Panc1 (cell line): ENCODE data around the gene ZNF835.
A peak's percentile ranks its signal among the peaks of the same experiment; 100 is the strongest.

Experiments
- CTCF ChIP-seq: fragments of 450-650 bp; IDR thresholded peaks from 2 replicates; pipeline ENCODE4 v1.5.1; 2017; ENCODE audit warnings: mild to moderate bottlenecking
- POLR2AphosphoS5 ChIP-seq: IDR thresholded peaks from 2 replicates; pipeline ENCODE4 v1.6.1; 2012; ENCODE audit warnings: mild to moderate bottlenecking, low read depth, low read length, moderate library complexity
- REST ChIP-seq, 2 experiments: IDR thresholded peaks; 2 replicates each; pipeline ENCODE4 v1.6.1; 2011 to 2012; ENCODE audit warnings: low read depth in 2 of 2, control low read depth in 1 of 2, low read length in 1 of 2, mild to moderate bottlenecking in 1 of 2, moderate library complexity in 1 of 2; ENCODE audit not compliant: insufficient read depth in 1 of 2
- SIN3A ChIP-seq: IDR thresholded peaks from 2 replicates; pipeline ENCODE4 v1.6.1; 2012; ENCODE audit warnings: low read depth, mild to moderate bottlenecking, low read length, moderate library complexity, borderline replicate concordance; ENCODE audit not compliant: insufficient read depth
- TCF7L2 ChIP-seq: IDR thresholded peaks from 2 replicates; pipeline ENCODE4 v1.6.1; 2011; ENCODE audit warnings: mild to moderate bottlenecking, low read depth, low read length, inconsistent platforms

- TF ChIP-seq CTCF (no peak), SIN3A (no peak), REST (IDR thresholded peaks at IDR 0.05; ENCODE audit: insufficient read depth in 1 of 2, low read depth in 2 of 2, low read length in 1 of 2) (peak; percentile 89), POLR2AphosphoS5 (no peak), TCF7L2 (no peak)
Measured at GRCh38 chr19:56639217-56639616, 32.3 kb downstream of the ZNF835 start.
